Measurements from ENCODE around the gene CLEC4G.

CLEC4G gene

GRCh38 chr19:7691497-7691896 is 40.4 kb downstream of the CLEC4G start:
- DNase-seq: no peak

- no peak for DNase-seq
These were observed 41.1 kb downstream of the CLEC4G start for GRCh38 chr19:7690779-7691258.

GRCh38 chr19:7689165-7689564 is 42.7 kb downstream of the CLEC4G start:
- DNase-seq: no peak

GRCh38 chr19:7687177-7687576 is 44.7 kb downstream of the CLEC4G start:
- DNase-seq: no peak

GRCh38 chr19:7685546-7686445 is 46.1 kb downstream of the CLEC4G start:
- DNase-seq: no peak

GRCh38 chr19:7682175-7682855 is 49.6 kb downstream of the CLEC4G start:
- no peak for DNase-seq

- peak; percentile 88 for DNase-seq
These were observed 50.4 kb downstream of the CLEC4G start for GRCh38 chr19:7681340-7682174.

- DNase-seq: peak; percentile 42
These were observed 51.1 kb downstream of the CLEC4G start, which contains the start of gene TRAPPC5 for GRCh38 chr19:7680606-7681339. Gene TRAPPC5, plus strand, starts transcription at chr19:7680833. Its CDS starts 1,421 bp downstream, at chr19:7682254.

GRCh38 chr19:7679771-7680605 is 51.9 kb downstream of the CLEC4G start:
- no peak for DNase-seq

- DNase-seq: no peak
These were observed 52.7 kb downstream of the CLEC4G start for GRCh38 chr19:7678971-7679751.

Measured in GF-D8 (cell line).